PC-9 (cell line): ENCODE data around the gene CITED4.

ENCODE experiments used
- CTCF ChIP-seq: fragments of 200-600 bp; sonication (generic); conservative IDR thresholded peaks from 2 replicates; pipeline ENCODE4 v1.6.1; 2017; ENCODE audit warnings: mixed run types, antibody characterized with exemption, mild to moderate bottlenecking, moderate library complexity
- EZH2 ChIP-seq: fragments of 200-600 bp; sonication (generic); IDR thresholded peaks from 2 replicates; pipeline ENCODE4 v1.8.0; 2017; ENCODE audit warnings: antibody characterized with exemption, low read depth

GRCh38 chr1:40873863-40874472 is 11.8 kb upstream of the CITED4 start:
- TF ChIP-seq CTCF: no peak
- TF ChIP-seq EZH2: no peak
